Measurements from ENCODE around the gene ADAM12.

DNA sequence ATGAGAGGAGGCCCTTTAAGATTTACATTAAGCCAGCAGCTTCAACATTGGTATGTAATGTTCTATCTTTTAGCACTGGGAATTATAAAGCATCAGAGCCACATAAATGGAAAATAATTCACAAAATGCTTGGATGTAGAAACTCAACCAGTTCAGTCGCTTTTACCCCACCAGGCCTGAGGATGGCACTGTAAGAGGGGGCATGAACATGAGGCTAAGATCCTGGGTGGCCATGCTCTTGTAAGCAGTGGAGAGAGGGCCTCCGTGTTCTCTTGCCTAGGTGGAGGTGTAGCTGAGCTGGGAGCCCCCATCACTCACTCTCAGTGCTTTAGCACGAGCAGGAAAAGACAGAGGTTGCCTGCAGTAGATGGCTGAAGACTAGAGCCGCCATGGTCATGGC, 253.1 kb downstream of the ADAM12 start:
- TF ChIP-seq RFX5 (IDR thresholded peaks at IDR 0.05; ENCODE audit: low read depth, low read length) (no peak), ZNF23 (CRISPR knock-in tag; IDR thresholded peaks at IDR 0.05) (no peak)
- TF ChIP-seq, protein P1, sequence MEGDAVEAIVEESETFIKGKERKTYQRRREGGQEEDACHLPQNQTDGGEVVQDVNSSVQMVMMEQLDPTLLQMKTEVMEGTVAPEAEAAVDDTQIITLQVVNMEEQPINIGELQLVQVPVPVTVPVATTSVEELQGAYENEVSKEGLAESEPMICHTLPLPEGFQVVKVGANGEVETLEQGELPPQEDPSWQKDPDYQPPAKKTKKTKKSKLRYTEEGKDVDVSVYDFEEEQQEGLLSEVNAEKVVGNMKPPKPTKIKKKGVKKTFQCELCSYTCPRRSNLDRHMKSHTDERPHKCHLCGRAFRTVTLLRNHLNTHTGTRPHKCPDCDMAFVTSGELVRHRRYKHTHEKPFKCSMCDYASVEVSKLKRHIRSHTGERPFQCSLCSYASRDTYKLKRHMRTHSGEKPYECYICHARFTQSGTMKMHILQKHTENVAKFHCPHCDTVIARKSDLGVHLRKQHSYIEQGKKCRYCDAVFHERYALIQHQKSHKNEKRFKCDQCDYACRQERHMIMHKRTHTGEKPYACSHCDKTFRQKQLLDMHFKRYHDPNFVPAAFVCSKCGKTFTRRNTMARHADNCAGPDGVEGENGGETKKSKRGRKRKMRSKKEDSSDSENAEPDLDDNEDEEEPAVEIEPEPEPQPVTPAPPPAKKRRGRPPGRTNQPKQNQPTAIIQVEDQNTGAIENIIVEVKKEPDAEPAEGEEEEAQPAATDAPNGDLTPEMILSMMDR (IDR thresholded peaks at IDR 0.05 in 2 of 3, conservative IDR thresholded peaks at IDR 0.05 in 1 of 3; ENCODE audit: insufficient read depth in 2 of 3, low read depth in 1 of 3, low read length in 3 of 3) = no peak

Measured in K562 (cell line).